Measurements from ENCODE around the gene FGA. TPM values are rescaled to one million over a fixed set of nuclear protein-coding genes. Genes with fewer than 3 reads are reported as not detected.
A peak's percentile ranks its signal among the peaks of the same experiment; 100 is the strongest.

The FGA gene
- total and polyA plus RNA-seq, 9 of the 15 experiments (the other 6 are each of a cell fraction or from before 2014, with no cell fraction given), result 0.04 to 2.5 (median 0.07) TPM; not detected in 5

GRCh38 chr4:154608361-154609252 lies 18.1 kb upstream of the FGA start:
- Histone ChIP-seq H3K79me2 (ENCODE audit: control insufficient read depth, insufficient read depth, low read length) (no peaks in the 10 kb centered on the region), H3K27ac (ENCODE audit: extremely low read depth, low read depth, low read length) (no peak overlapping the region)

More at GRCh38 chr4:154608361-154609252, 18.1 kb upstream of the FGA start:
- in situ Hi-C loops (cut with MboI), result no loop called here
- intact Hi-C loops (cut with micrococcal nuclease), result no loop called here
- ATAC-seq, result no peak
- no peak for FAIRE-seq
- Histone ChIP-seq H2AFZ (ENCODE audit: low read depth, low read length) (no peak overlapping the region), H3K9me3 (replicated peaks; ENCODE audit: control insufficient read depth, insufficient read depth, low read depth, low read length) (no peaks in the 10 kb centered on the region), H3K9ac (ENCODE audit: insufficient read depth in 1 of 2, low read depth in 2 of 2, low read length in 2 of 2) (no peak overlapping the region), H3K4me2 (ENCODE audit: insufficient read depth, low read length) (no peak overlapping the region), H3K27me3 (ENCODE audit: control insufficient read depth in 2 of 2, insufficient read depth in 2 of 2, low read length in 2 of 2) (no peaks in the 10 kb centered on the region), H3K4me1 (replicated peaks in 1 of 2; ENCODE audit: control insufficient read depth in 2 of 2, insufficient read depth in 2 of 2, low read length in 2 of 2) (no peaks in the 10 kb centered on the region), H3K36me3 (ENCODE audit: control insufficient read depth, insufficient read depth, low read length) (no peaks in the 10 kb centered on the region), H4K20me1 (replicated peaks; ENCODE audit: control insufficient read depth, insufficient read depth, low read length) (no peaks in the 10 kb centered on the region), H3K4me3 (no peak overlapping the region), H3K9me1 (ENCODE audit: control insufficient read depth, insufficient read depth, low read length) (no peaks in the 10 kb centered on the region)
- no TSS peak for BruUV-seq (replicated peaks)
- 0% methylated on average over 3 of the region's 3 CpGs for WGBS (ENCODE audit: insufficient coverage, low coverage, missing lambda C conversion rate)
- POLR2A ChIA-PET, result no interaction called here
- TF ChIP-seq ZNF785 (CRISPR knock-in tag; IDR thresholded peaks at IDR 0.05) (no peak), HCFC1 (IDR thresholded peaks at IDR 0.05; ENCODE audit: low read depth, low read length) (no peak), CTCF (IDR thresholded peaks at IDR 0.05 in 2 of 3, conservative IDR thresholded peaks at IDR 0.05 in 1 of 3; ENCODE audit: insufficient read depth in 2 of 3, low read depth in 1 of 3, low read length in 3 of 3) (peak in 2 of 3 experiments; percentile 2 to 4; a peak in 1 of 6 replicates), PHF20 (IDR thresholded peaks at IDR 0.05; ENCODE audit: partially characterized antibody) (no peak), DNMT1 (IDR thresholded peaks at IDR 0.05) (no peak), POLR3A (IDR thresholded peaks at IDR 0.05; ENCODE audit: borderline replicate concordance, extremely low read depth, insufficient read depth, insufficient read length) (no peak), ATF7 (IDR thresholded peaks at IDR 0.05) (no peak)
- no peak for DNase-seq (ENCODE audit: extremely low read depth in 1 of 4, low spot score in 3 of 4)
- CTCF ChIA-PET (ENCODE audit: low intra/inter-chr PET ratio), result no interaction called here

Measured in K562 (cell line).